OCI-LY1 (cell line): Measurements from ENCODE around the gene ZNF814.

Experiments used
- H2AFZ ChIP-seq: fragments of 200-600 bp; sonication (generic), shearing (Covaris generic); 2 replicates; pipeline ENCODE4 v1.6.0; 2014; ENCODE audit warnings: antibody characterized with exemption, mild to moderate bottlenecking, low read length
- H3F3A ChIP-seq: fragments of 200-600 bp; sonication (generic), shearing (Covaris generic); 2 replicates; pipeline ENCODE4 v1.6.0; 2014; ENCODE audit warnings: mild to moderate bottlenecking, antibody characterized with exemption, low read length, moderate library complexity; ENCODE audit not compliant: insufficient read depth
- H3K27ac ChIP-seq: fragments of 200-600 bp; sonication (generic); 2 replicates; pipeline ENCODE4 v1.5.1; 2014; ENCODE audit warnings: low read length, mixed run types, mild to moderate bottlenecking, low read depth; ENCODE audit not compliant: poor library complexity, severe bottlenecking
- H3K27me3 ChIP-seq: fragments of 200-600 bp; sonication (generic); 2 replicates; pipeline ENCODE4 v1.6.0; 2014; ENCODE audit warnings: antibody characterized with exemption, mild to moderate bottlenecking, low read length, moderate library complexity; ENCODE audit not compliant: insufficient read depth
- H3K36me3 ChIP-seq: fragments of 200-600 bp; sonication (generic); 2 replicates; pipeline ENCODE4 v1.6.1; 2014; ENCODE audit warnings: mild to moderate bottlenecking, antibody characterized with exemption, low read length, moderate library complexity, mixed read lengths; ENCODE audit not compliant: insufficient read depth
- H3K4me1 ChIP-seq: fragments of 200-600 bp; sonication (generic); 2 replicates; pipeline ENCODE4 v1.5.1; 2014; ENCODE audit warnings: mild to moderate bottlenecking, low read length, moderate library complexity; ENCODE audit not compliant: insufficient read depth, severe bottlenecking
- H3K4me2 ChIP-seq: fragments of 200-600 bp; sonication (generic), shearing (Covaris generic); 2 replicates; pipeline ENCODE4 v1.6.1; 2014; ENCODE audit warnings: low read length
- H3K4me3 ChIP-seq: fragments of 200-600 bp; sonication (generic); 2 replicates; pipeline ENCODE4 v1.5.1; 2014; ENCODE audit warnings: low read length, low read depth, mild to moderate bottlenecking, mixed read lengths; ENCODE audit not compliant: poor library complexity, severe bottlenecking
- H3K79me2 ChIP-seq: fragments of 200-600 bp; shearing (Covaris generic); 2 replicates; pipeline ENCODE4 v1.6.1; 2016; ENCODE audit warnings: mixed run types, low read length, mixed read lengths; ENCODE audit not compliant: insufficient read depth
- H3K9ac ChIP-seq: fragments of 200-600 bp; sonication (generic), shearing (Covaris generic); 2 replicates; pipeline ENCODE4 v1.6.1; 2014; ENCODE audit warnings: mild to moderate bottlenecking, low read length, mixed read lengths
- H3K9me2 ChIP-seq: fragments of 200-600 bp; sonication (generic), shearing (Covaris generic); 2 replicates; pipeline ENCODE4 v1.6.1; 2014; ENCODE audit warnings: low read depth, mild to moderate bottlenecking, low read length, mixed read lengths
- H3K9me3 ChIP-seq: fragments of 200-600 bp; shearing (Covaris generic); 2 replicates; pipeline ENCODE4 v1.6.1; 2014; ENCODE audit warnings: low read length, mixed read lengths
- H4K20me1 ChIP-seq: fragments of 200-600 bp; sonication (generic), shearing (Covaris generic); 2 replicates; pipeline ENCODE4 v1.6.0; 2016; ENCODE audit warnings: mild to moderate bottlenecking, low read length; ENCODE audit not compliant: insufficient read depth
- EZH2 ChIP-seq: fragments of 200-600 bp; sonication (generic), shearing (Covaris generic); IDR thresholded peaks from 2 replicates; pipeline ENCODE4 v1.8.0; 2017; ENCODE audit warnings: borderline replicate concordance, mixed run types, mild to moderate bottlenecking, antibody characterized with exemption, low read length, moderate library complexity, mixed read lengths
- TF ChIP-seq, protein P1 (sequence below): fragments of 200-600 bp; sonication (generic), shearing (Covaris generic); IDR thresholded peaks from 2 replicates; pipeline ENCODE4 v1.5.1; 2017; ENCODE audit warnings: mild to moderate bottlenecking, antibody characterized with exemption, low read length, moderate library complexity, mixed read lengths

ZNF814 gene

DNA sequence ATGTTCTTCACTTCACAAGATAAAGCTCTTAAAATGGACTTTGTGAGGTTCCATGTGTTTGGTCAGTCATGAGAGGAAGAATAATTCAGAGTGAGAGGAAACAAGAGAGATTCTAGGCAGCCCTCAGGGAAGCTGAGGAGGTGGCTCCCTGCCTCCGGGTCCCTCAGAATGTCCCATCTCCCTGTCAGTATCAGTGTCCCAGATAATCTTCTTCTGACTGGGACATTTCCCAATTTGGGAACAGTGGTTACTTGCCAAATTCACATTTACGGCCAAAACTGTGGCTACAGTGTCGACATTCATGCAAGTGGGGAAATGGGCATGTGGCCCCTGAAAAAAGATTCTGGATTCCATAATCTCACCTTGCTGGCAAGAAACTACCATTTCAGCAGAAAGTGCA, 18.6 kb upstream of the ZNF814 start:
- no peaks in the 10 kb centered on the region for H3K4me1 ChIP-seq
- H3K9me3 ChIP-seq = 0 out of 2 replicates have a peak, but pooled peaks cover 6% of the 10 kb centered on the region
- no peaks in the 10 kb centered on the region for H3K9me2 ChIP-seq
- no peak overlapping the region for H3K4me2 ChIP-seq
- TF ChIP-seq, protein P1, sequence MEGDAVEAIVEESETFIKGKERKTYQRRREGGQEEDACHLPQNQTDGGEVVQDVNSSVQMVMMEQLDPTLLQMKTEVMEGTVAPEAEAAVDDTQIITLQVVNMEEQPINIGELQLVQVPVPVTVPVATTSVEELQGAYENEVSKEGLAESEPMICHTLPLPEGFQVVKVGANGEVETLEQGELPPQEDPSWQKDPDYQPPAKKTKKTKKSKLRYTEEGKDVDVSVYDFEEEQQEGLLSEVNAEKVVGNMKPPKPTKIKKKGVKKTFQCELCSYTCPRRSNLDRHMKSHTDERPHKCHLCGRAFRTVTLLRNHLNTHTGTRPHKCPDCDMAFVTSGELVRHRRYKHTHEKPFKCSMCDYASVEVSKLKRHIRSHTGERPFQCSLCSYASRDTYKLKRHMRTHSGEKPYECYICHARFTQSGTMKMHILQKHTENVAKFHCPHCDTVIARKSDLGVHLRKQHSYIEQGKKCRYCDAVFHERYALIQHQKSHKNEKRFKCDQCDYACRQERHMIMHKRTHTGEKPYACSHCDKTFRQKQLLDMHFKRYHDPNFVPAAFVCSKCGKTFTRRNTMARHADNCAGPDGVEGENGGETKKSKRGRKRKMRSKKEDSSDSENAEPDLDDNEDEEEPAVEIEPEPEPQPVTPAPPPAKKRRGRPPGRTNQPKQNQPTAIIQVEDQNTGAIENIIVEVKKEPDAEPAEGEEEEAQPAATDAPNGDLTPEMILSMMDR = no peak
- no peak for TF ChIP-seq EZH2
- H3F3A ChIP-seq = no peaks in the 10 kb centered on the region
- H3K27me3 ChIP-seq = no peaks in the 10 kb centered on the region
- H3K36me3 ChIP-seq = peaks cover 53% of the 10 kb centered on the region
- no peaks in the 10 kb centered on the region for H4K20me1 ChIP-seq
- no peak overlapping the region for H3K4me3 ChIP-seq
- no peak overlapping the region for H2AFZ ChIP-seq
- H3K27ac ChIP-seq = no peak overlapping the region
- H3K9ac ChIP-seq = no peak overlapping the region
- H3K79me2 ChIP-seq = no peaks in the 10 kb centered on the region

DNA sequence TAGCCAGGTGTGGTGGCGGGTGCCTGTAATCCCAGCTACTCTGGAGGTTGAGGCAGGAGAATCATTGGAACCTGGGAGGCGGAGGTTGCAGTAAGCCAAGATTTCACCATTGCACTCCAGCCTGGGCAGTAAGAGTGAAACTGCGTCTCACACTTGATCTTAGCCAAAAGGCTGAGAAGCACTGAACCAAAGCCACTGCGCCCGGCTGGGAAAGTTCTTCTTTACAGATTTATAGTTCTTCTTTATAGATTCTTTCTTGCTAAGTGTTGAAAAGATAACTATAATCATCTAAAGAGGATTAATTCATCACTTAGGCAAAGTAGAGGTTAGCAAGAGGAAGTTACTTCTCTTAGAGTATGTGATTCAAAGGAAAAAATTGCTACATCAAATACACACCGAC, 16.4 kb upstream of the ZNF814 start:
- no peak overlapping the region for H3K27ac ChIP-seq
- peaks cover 46% of the 10 kb centered on the region for H3K36me3 ChIP-seq
- no peaks in the 10 kb centered on the region for H3K4me1 ChIP-seq
- 0 out of 2 replicates have a peak, but pooled peaks cover 4% of the 10 kb centered on the region for H3K9me3 ChIP-seq
- no peak overlapping the region for H3K4me3 ChIP-seq
- H3K4me2 ChIP-seq = no peak overlapping the region
- TF ChIP-seq EZH2 = no peak
- TF ChIP-seq, protein P1 = no peak
- H3K9me2 ChIP-seq = no peaks in the 10 kb centered on the region
- H3K79me2 ChIP-seq = no peaks in the 10 kb centered on the region
- no peak overlapping the region for H3K9ac ChIP-seq
- no peak overlapping the region for H2AFZ ChIP-seq
- no peaks in the 10 kb centered on the region for H3K27me3 ChIP-seq
- no peaks in the 10 kb centered on the region for H4K20me1 ChIP-seq
- H3F3A ChIP-seq = no peaks in the 10 kb centered on the region

DNA sequence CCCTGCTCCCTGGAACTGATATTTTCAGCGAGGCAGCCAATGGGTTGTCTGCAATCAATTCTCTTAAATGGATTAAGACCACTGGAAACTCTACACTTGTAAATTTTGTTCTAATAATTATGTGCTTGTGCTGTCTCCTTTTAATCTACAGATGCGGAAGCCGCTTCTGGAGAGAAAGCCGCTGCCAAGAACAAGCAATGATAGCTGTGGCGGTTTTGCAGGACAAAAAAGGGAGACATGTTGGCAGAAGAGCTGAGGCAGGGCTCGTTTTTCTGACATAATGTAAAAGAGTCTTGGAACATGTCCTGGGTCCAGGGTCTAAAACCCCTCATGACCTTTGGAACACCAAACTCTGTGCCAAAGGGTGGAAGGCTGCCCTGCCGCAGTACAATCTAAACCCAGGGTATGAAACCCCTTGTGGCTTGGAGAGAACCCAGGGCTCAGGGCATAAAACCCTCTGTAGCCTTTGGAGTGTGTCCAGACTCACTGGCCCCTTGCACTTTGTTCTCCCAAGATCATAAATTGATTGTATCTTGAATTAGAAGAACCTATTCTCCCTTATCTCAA, 14.9 kb upstream of the ZNF814 start:
- TF ChIP-seq, protein P1 = no peak; the same call in 1 of the 2 replicates
- TF ChIP-seq EZH2 = no peak
- Histone ChIP-seq H2AFZ (no peak overlapping the region), H3K79me2 (no peaks in the 10 kb centered on the region), H3K36me3 (peaks cover 35% of the 10 kb centered on the region), H3K4me3 (no peak overlapping the region), H3F3A (no peaks in the 10 kb centered on the region), H3K27ac (no peak overlapping the region), H3K9ac (no peak overlapping the region), H4K20me1 (no peaks in the 10 kb centered on the region), H3K27me3 (no peaks in the 10 kb centered on the region), H3K4me1 (no peaks in the 10 kb centered on the region), H3K9me3 (0 out of 2 replicates have a peak, but pooled peaks cover 4% of the 10 kb centered on the region), H3K9me2 (no peaks in the 10 kb centered on the region), H3K4me2 (no peak overlapping the region)
